ENCODE results near the gene NOP14. TPM values are rescaled to one million over a fixed set of nuclear protein-coding genes. Genes with fewer than 3 reads are reported as not detected.

Gene NOP14
- total RNA-seq, 1 donor from 2014 or later = 12.3 TPM

- Histone ChIP-seq H3K4me1 (peaks cover 0 to 6% of the 10 kb centered on the region in 2 donors), H3K9me3 (no peaks in the 10 kb centered on the region), H3K4me3 (no peak overlapping the region), H3K36me3 (peaks cover 45 to 66% of the 10 kb centered on the region in 2 donors), H3K27ac (peak overlapping the region in 1 of 2 donors; percentile 54), H3K27me3 (no peaks in the 10 kb centered on the region)
- TF ChIP-seq, protein P1, sequence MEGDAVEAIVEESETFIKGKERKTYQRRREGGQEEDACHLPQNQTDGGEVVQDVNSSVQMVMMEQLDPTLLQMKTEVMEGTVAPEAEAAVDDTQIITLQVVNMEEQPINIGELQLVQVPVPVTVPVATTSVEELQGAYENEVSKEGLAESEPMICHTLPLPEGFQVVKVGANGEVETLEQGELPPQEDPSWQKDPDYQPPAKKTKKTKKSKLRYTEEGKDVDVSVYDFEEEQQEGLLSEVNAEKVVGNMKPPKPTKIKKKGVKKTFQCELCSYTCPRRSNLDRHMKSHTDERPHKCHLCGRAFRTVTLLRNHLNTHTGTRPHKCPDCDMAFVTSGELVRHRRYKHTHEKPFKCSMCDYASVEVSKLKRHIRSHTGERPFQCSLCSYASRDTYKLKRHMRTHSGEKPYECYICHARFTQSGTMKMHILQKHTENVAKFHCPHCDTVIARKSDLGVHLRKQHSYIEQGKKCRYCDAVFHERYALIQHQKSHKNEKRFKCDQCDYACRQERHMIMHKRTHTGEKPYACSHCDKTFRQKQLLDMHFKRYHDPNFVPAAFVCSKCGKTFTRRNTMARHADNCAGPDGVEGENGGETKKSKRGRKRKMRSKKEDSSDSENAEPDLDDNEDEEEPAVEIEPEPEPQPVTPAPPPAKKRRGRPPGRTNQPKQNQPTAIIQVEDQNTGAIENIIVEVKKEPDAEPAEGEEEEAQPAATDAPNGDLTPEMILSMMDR (IDR thresholded peaks at IDR 0.05) = no peak
- DNase-seq (ENCODE audit: low spot score in 2 of 2) = no peak
- intact Hi-C loops (cut with DNase I) = loop anchor here (10.0 kb wide), 1 partner anchor 465 kb away; the partner anchor contains the start of gene RNF4
Observed at GRCh38 chr4:2930135-2930757, 33.0 kb downstream of the NOP14 start.

DNA sequence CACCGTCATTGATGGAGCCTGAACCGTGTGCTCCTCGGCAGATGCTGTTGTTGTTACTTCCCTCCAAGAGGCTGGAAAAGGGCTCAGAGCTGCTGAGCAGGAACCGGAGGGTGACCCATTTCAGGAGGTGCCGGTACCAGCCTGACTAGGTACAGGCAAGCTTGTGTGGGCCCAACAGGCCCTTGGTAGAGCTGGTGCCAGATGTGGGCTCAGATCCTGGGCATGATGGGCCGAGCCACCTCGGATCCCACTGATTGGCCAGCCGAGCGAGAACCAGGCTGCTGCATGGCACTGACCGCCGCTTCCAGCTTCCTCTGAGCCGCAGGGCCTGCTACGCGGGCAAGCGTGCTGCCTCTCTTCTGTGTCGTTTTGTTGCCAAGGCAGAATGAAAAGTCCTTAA is 33.7 kb downstream of the NOP14 start:
- TF ChIP-seq, protein P1 (IDR thresholded peaks at IDR 0.05) = no peak
- intact Hi-C loops (cut with DNase I) = no loop called here
- H3K36me3 ChIP-seq = peaks cover 52 to 74% of the 10 kb centered on the region in 2 donors
- H3K9me3 ChIP-seq = no peaks in the 10 kb centered on the region
- DNase-seq (ENCODE audit: low spot score in 2 of 2) = no peak
- H3K4me3 ChIP-seq = no peak overlapping the region
- H3K27ac ChIP-seq = no peak overlapping the region
- H3K4me1 ChIP-seq = peaks cover 0 to 4% of the 10 kb centered on the region in 2 donors
- H3K27me3 ChIP-seq = no peaks in the 10 kb centered on the region

GRCh38 chr4:2928242-2929176 is 34.7 kb downstream of the NOP14 start:
- no peak for DNase-seq (ENCODE audit: low spot score in 2 of 2)
- H3K4me3 ChIP-seq = no peak overlapping the region
- no peaks in the 10 kb centered on the region for H3K9me3 ChIP-seq
- no peaks in the 10 kb centered on the region for H3K27me3 ChIP-seq
- intact Hi-C loops (cut with DNase I) = no loop called here
- TF ChIP-seq, protein P1 (IDR thresholded peaks at IDR 0.05) = no peak
- H3K4me1 ChIP-seq = peaks cover 0 to 4% of the 10 kb centered on the region in 2 donors
- peaks cover 54 to 83% of the 10 kb centered on the region in 2 donors for H3K36me3 ChIP-seq
- no peak overlapping the region for H3K27ac ChIP-seq

DNA sequence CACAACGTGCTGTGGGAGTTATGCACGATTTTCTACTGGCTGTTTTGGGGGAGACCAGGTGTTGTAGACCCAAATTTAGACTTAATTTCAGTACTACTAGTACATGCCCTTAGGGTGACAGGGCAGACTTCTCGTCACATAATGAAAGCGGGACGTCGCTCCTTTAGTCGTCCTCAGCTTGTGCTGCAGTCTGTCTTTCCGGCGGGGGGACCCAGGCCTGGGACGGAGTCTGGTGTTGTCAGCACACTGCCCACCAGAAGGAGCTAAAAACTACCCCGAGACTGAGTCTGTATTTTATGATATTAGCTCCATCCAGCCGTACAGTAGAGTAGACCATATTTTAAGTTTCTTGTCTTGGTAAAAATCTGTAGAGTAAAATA is 35.5 kb downstream of the NOP14 start:
- Histone ChIP-seq H3K27me3 (no peaks in the 10 kb centered on the region), H3K4me1 (no peaks in the 10 kb centered on the region), H3K4me3 (no peak overlapping the region), H3K27ac (no peak overlapping the region), H3K9me3 (no peaks in the 10 kb centered on the region), H3K36me3 (peaks cover 62 to 91% of the 10 kb centered on the region in 2 donors)
- TF ChIP-seq, protein P1 (IDR thresholded peaks at IDR 0.05) = no peak
- DNase-seq (ENCODE audit: low spot score in 2 of 2) = no peak
- intact Hi-C loops (cut with DNase I) = no loop called here

GRCh38 chr4:2927016-2927695 is 36.0 kb downstream of the NOP14 start:
- Histone ChIP-seq H3K27me3 (no peaks in the 10 kb centered on the region), H3K4me3 (no peak overlapping the region), H3K36me3 (peaks cover 68 to 94% of the 10 kb centered on the region in 2 donors), H3K9me3 (no peaks in the 10 kb centered on the region), H3K27ac (no peak overlapping the region), H3K4me1 (no peaks in the 10 kb centered on the region)
- intact Hi-C loops (cut with DNase I) = no loop called here
- peak in 1 of 2 donors; percentile 57 for DNase-seq (ENCODE audit: low spot score in 2 of 2)
- TF ChIP-seq, protein P1 (IDR thresholded peaks at IDR 0.05) = no peak
